ENCODE data around the gene SLCO4A1.

The SLCO4A1 gene

DNA sequence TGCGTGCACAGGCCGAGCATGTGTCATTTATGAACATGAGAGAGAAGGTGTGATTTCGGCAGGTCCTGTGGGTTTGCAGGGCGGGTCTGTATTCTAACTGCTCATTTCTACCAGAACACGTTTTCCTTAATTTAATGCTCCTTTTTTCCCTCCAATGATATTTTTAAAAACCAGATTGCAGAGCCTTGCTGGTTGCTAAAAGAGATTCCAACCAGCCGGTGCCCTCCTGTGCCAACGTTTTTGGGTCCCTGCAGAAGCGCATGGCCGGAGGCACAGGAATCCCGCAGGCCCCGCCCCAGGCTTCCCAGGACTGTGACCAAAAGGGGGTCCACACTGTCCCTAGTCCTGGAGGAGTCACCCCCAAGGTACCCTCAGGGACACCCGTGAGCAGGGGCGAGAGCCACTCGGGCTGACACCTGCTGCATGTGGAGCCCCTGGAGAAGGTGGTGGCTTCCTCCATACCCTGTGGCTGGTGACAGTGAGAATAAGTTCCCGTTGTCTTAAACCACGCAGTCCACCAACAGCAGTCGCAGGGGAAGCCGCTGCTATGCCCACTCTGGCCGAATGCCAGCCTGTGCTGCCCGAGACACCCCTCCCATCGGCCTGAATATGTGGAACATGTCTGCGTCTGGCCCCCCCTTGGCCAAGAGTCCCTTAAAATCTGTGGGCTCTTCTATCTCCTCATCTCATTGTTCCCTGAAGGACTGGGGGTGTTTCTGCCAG lies 50.7 kb downstream of the SLCO4A1 start:
- H3K27ac Mint-ChIP-seq = no peak overlapping the region
- H3K9me3 Mint-ChIP-seq = no peaks in the 10 kb centered on the region
- H3K36me3 Mint-ChIP-seq (ENCODE audit: low read depth) = no peaks in the 10 kb centered on the region
- H3K4me3 Mint-ChIP-seq = no peak overlapping the region
- H3K27me3 Mint-ChIP-seq (ENCODE audit: low read depth) = peaks cover 16% of the 10 kb centered on the region
- peaks cover 2% of the 10 kb centered on the region for H3K4me1 Mint-ChIP-seq (ENCODE audit: low read depth)

DNA sequence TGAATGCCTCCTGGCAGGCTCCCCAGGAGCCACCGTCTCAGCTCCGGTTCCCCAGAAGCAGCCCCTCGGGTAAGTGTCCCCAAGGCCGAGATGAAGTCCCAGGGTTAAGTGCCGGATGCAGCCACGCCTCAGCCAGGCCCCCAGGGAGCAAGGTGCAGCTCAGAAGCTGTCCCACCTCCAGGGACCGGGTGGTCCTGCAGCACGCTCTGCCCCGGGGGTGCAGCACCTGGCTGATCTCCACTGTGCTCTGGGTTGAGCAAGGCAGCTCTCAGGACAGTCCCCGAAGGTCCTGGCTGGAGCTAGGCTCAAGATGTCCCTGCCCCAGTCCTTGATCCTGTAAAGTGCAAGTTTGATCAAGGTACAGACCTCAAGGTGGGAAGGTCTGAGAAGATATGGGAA lies 51.2 kb downstream of the SLCO4A1 start:
- H3K36me3 Mint-ChIP-seq (ENCODE audit: low read depth) = no peaks in the 10 kb centered on the region
- no peak overlapping the region for H3K4me3 Mint-ChIP-seq
- H3K9me3 Mint-ChIP-seq = no peaks in the 10 kb centered on the region
- H3K27ac Mint-ChIP-seq = no peak overlapping the region
- H3K4me1 Mint-ChIP-seq (ENCODE audit: low read depth) = peaks cover 2% of the 10 kb centered on the region
- H3K27me3 Mint-ChIP-seq (ENCODE audit: low read depth) = peaks cover 16% of the 10 kb centered on the region

DNA sequence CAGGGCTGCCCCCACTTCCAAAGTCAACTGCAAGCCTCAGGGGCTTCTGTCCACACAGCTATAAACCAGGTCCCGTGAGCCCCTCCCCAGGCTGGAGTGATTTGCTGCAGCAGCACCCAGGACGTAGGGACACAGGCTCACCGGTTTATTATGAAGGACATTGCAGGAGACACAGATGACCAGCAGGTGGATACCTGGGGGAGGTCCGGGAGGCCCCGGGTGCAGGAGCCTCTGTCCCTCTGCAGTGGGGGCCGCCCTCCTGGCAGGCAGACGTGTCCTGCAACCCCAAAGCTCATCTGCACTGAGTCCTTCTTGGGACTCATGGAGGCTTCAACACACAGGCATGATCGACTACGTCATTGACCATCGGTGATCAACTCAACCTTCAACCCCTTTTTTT lies 51.8 kb downstream of the SLCO4A1 start:
- H3K36me3 Mint-ChIP-seq (ENCODE audit: low read depth) = no peaks in the 10 kb centered on the region
- H3K9me3 Mint-ChIP-seq = no peaks in the 10 kb centered on the region

DNA sequence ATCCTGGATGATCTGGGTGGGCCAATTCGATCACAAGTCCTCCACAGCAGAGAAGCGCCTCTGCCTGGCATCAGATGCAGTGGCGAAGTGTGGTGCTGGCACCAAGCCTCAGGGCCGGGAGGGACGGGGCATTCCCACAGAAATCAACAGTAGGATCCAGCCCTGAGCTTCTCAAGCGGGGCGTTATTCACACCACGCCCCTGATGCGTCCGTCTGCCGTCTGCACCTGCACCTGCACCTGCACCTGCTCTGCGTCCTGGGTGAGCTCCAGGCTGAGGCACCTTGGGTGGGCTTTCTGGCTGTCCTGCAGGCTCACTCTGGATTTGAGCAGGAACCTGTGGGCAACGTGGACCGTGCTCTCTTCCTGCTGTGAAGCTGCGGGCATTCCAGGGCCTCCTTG lies 52.6 kb downstream of the SLCO4A1 start:
- no peak overlapping the region for H3K4me3 Mint-ChIP-seq
- no peak overlapping the region for H3K27ac Mint-ChIP-seq
- no peaks in the 10 kb centered on the region for H3K9me3 Mint-ChIP-seq
- H3K4me1 Mint-ChIP-seq (ENCODE audit: low read depth) = peaks cover 2% of the 10 kb centered on the region
- H3K27me3 Mint-ChIP-seq (ENCODE audit: low read depth) = peaks cover 16% of the 10 kb centered on the region
- H3K36me3 Mint-ChIP-seq (ENCODE audit: low read depth) = no peaks in the 10 kb centered on the region

More for the DNA sequence above, 51.8 kb downstream of the SLCO4A1 start:
- H3K4me1 Mint-ChIP-seq (ENCODE audit: low read depth) = peaks cover 2% of the 10 kb centered on the region
- H3K4me3 Mint-ChIP-seq = no peak overlapping the region
- H3K27me3 Mint-ChIP-seq (ENCODE audit: low read depth) = peaks cover 16% of the 10 kb centered on the region
- H3K27ac Mint-ChIP-seq = no peak overlapping the region

DNA sequence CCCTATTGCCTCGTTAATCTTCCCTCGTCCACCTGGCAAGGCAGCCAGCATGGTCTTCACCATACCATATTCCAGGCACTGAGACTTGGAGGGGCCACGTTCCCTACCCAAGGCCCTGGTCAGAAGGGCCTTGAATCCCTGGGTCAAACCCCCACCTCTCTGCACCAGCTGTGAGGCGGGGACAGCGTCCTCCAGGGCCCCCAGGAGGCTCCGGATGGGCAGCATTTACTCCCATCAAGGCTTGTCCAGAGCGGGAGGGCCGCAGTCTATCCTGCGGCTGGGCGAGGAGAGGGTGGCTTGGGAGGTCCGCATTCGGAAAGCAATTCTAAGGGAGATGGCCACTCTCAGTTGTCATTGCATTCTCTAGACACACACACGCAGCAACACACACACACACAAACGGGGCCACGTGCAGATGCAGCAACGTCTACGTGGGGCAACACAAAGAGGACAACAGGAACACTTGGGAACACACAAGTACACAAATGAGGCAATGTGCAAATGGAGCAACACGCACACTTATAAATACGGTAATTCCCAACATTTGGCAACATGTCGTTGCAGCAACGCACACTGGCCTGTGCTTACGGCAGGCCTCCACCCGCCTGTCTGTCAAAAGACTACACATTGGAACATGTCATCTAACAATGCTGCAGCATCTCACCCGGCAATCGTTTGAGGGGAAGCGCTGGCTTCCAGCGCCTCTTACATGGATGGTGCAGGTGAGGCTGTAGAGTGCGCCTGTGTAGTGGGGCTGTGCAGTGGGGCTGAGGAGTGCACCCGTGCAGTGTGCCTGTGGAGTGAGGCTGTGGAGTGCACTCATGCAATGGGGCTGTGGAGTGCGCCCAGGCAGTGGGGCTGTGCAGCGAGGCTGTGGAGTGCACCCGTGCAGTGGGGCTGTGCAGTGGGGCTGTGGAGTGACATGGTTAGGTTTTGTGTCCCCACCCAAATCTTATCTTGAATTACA lies 53.4 kb downstream of the SLCO4A1 start:
- Mint-ChIP-seq H3K9me3 (no peaks in the 10 kb centered on the region), H3K27ac (no peak overlapping the region)

DNA sequence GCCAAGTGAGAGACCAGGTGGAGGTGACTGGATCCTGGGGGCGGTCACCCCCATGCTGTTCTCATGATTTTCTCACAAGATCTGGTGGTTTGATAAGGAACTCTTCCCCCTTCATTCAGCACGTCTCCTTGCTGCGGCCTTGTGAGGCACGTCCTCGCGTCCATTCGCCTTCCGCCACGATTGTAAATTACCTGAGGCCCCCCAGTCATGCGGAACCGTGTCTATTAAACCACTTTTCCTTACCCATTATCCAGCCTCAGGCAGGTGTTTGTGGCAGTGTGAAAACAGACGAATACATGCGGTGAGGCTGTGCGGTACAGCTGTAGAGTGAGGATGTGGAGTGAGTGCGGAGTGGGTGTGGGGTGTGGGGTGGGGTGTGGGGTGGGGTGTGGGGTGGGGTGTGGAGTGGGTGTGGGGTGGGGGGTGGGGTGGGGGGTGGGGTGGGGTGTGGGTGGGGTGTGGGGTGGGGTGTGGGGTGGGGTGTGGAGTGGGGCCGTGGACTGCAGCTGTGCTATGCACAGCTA lies 54.2 kb downstream of the SLCO4A1 start:
- Mint-ChIP-seq H3K4me1 (ENCODE audit: low read depth) (peaks cover 2% of the 10 kb centered on the region), H3K27ac (no peak overlapping the region), H3K9me3 (no peaks in the 10 kb centered on the region), H3K27me3 (ENCODE audit: low read depth) (peaks cover 19% of the 10 kb centered on the region), H3K4me3 (no peak overlapping the region), H3K36me3 (ENCODE audit: low read depth) (no peaks in the 10 kb centered on the region)

More for the DNA sequence above, 53.4 kb downstream of the SLCO4A1 start:
- Mint-ChIP-seq H3K4me1 (ENCODE audit: low read depth) (peaks cover 2% of the 10 kb centered on the region), H3K27me3 (ENCODE audit: low read depth) (peaks cover 16% of the 10 kb centered on the region), H3K4me3 (no peak overlapping the region), H3K36me3 (ENCODE audit: low read depth) (no peaks in the 10 kb centered on the region)

DNA sequence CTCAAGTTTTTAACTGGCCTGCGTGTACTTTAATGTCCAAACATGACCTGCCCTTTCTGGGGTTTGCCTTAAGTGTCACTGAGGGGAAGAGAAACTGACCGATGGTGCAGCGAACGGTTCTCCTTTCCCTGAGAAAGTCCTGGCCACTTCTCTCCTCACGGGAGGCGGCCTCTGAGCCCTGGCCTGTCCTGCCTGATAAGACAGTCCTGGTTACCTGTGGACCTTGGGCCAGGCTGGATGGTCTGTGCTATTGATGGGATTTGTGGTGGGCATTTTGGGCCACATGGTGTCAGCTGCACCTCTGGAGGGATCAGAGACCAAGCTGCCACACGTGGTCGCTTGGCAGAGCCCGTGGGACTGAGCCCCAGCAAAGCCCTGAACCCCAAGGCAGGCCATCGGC lies 54.7 kb downstream of the SLCO4A1 start:
- H3K4me3 Mint-ChIP-seq = no peak overlapping the region
- H3K27ac Mint-ChIP-seq = no peak overlapping the region
- H3K9me3 Mint-ChIP-seq = no peaks in the 10 kb centered on the region
- peaks cover 2% of the 10 kb centered on the region for H3K4me1 Mint-ChIP-seq (ENCODE audit: low read depth)
- H3K36me3 Mint-ChIP-seq (ENCODE audit: low read depth) = no peaks in the 10 kb centered on the region
- peaks cover 20% of the 10 kb centered on the region for H3K27me3 Mint-ChIP-seq (ENCODE audit: low read depth)

DNA sequence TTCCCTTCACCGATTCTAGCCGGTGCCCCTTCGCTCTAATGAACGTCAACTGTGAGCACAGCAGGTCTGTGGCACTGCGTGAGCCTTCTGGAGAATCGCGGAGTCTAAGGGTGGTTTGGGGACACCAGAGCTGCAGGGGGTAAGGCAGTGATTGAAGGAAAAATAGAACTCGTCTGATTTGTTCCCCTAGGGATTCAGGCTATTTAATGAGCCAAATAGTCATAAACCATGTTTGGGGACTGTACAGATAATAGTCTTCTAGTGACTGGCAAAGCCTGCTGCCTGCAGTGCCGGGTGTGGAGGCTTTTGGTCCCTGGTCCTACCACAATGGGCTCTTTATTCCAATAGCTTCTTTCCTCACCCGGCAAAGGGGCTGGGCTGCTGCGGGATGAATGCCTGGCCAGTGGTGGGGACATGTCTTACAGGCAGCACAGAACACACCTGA lies 55.2 kb downstream of the SLCO4A1 start:
- Mint-ChIP-seq H3K27ac (no peak overlapping the region), H3K4me3 (no peak overlapping the region), H3K9me3 (no peaks in the 10 kb centered on the region), H3K36me3 (ENCODE audit: low read depth) (no peaks in the 10 kb centered on the region), H3K4me1 (ENCODE audit: low read depth) (peaks cover 2% of the 10 kb centered on the region), H3K27me3 (ENCODE audit: low read depth) (peaks cover 22% of the 10 kb centered on the region)

DNA sequence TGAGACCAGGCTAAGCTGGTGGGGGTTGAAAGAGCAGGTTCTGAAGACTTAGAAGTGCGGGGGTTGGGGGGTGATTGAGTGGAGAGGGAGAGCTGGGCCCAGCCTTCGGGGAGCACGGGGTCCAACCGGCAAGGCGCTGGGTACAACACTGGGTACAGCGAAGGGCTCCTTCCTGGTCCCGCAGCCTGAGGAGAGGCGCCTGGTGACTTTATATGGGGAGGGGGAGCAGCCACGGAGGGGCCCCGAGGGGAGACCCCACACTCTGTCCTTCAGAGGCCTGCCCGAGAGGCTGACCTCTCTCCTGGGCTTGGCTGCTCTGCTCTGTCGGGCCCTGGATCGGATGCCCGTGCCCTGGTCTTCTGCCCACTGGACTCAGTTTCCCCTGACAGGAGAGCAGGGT lies 55.9 kb downstream of the SLCO4A1 start:
- no peak overlapping the region for H3K27ac Mint-ChIP-seq
- H3K27me3 Mint-ChIP-seq (ENCODE audit: low read depth) = peaks cover 23% of the 10 kb centered on the region
- no peaks in the 10 kb centered on the region for H3K9me3 Mint-ChIP-seq

DNA sequence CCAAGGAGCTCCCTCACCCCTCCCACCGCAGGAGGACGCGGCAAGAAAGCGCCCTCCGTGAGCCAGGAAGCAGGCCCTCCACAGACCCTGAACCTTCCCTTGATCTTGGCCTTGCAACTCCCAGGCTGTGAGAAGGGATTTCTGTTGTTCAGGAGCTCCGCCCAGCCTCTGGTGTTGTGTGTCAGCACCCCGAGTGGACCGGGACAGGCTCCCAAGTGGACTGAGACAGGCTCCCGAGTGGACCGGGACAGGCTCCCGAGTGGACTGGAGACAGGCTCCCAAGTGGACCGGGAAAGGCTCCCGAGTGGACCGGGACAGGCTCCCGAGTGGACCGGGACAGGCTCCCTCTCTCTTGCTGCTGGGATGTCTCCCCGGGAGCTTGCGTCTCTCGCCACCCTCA lies 57.0 kb downstream of the SLCO4A1 start:
- Mint-ChIP-seq H3K27me3 (ENCODE audit: low read depth) (peaks cover 21% of the 10 kb centered on the region), H3K4me1 (ENCODE audit: low read depth) (peaks cover 2% of the 10 kb centered on the region), H3K4me3 (no peak overlapping the region), H3K36me3 (ENCODE audit: low read depth) (no peaks in the 10 kb centered on the region), H3K9me3 (no peaks in the 10 kb centered on the region), H3K27ac (no peak overlapping the region)

More for the DNA sequence above, 55.9 kb downstream of the SLCO4A1 start:
- H3K36me3 Mint-ChIP-seq (ENCODE audit: low read depth) = no peaks in the 10 kb centered on the region
- no peak overlapping the region for H3K4me3 Mint-ChIP-seq
- H3K4me1 Mint-ChIP-seq (ENCODE audit: low read depth) = peaks cover 2% of the 10 kb centered on the region

DNA sequence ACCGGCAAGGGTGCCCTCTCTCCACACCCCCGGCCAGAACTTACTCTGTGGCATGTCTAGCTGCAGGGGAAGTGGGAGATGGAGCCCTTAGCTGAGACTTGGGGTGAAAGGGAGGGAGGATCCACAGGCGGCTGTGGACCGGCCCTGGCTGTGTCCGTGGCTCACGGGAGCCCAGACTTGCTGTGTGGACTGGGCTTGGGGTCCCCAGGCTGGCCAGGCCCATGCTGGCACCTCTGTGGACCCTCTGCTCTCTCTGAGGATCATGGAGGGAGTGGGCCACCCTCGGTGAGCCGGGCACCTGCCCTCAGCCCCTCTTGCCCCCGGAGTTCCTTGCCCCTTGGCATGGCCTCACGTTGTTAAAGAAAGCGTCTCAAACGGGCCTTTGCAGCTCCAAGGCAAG lies 57.4 kb downstream of the SLCO4A1 start:
- H3K36me3 Mint-ChIP-seq (ENCODE audit: low read depth) = no peaks in the 10 kb centered on the region
- H3K9me3 Mint-ChIP-seq = no peaks in the 10 kb centered on the region
- H3K27me3 Mint-ChIP-seq (ENCODE audit: low read depth) = peaks cover 21% of the 10 kb centered on the region
- no peak overlapping the region for H3K4me3 Mint-ChIP-seq
- peaks cover 2% of the 10 kb centered on the region for H3K4me1 Mint-ChIP-seq (ENCODE audit: low read depth)
- no peak overlapping the region for H3K27ac Mint-ChIP-seq

DNA sequence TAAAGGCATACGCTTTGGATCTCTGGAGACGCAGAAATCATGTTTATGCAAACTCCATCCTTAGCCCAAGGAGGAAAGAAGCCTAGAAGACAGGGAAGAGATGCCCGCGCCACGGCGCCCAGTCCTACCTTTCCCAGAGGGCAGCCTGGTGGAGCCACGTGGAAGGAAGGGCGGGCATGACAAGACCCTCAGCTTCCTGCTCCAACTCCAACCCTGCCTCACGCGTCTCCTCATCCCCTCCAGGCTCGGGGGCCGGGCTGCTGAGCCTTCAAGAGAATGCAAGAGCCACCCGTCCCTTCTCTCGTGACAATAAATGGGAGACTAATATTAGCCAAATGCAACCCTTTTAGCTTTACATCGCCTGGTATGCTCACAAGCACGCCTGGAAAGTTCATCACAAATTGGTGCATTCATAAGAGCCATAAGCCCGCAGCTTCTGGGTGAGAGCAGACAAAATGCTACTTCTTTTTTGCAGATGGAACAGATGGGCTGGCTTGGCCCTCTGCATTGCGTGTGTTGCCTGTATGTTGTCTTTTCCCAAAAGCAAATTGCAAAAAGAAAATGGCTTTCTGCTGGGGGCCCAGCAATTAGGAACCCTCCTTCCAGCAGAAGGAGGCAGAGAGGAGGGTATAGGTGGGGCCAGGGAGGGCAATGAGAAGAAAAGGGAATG lies 58.1 kb downstream of the SLCO4A1 start:
- Mint-ChIP-seq H3K36me3 (ENCODE audit: low read depth) (no peaks in the 10 kb centered on the region), H3K9me3 (no peaks in the 10 kb centered on the region), H3K27me3 (ENCODE audit: low read depth) (peaks cover 19% of the 10 kb centered on the region), H3K27ac (no peak overlapping the region), H3K4me1 (ENCODE audit: low read depth) (peaks cover 2% of the 10 kb centered on the region), H3K4me3 (no peak overlapping the region)

DNA sequence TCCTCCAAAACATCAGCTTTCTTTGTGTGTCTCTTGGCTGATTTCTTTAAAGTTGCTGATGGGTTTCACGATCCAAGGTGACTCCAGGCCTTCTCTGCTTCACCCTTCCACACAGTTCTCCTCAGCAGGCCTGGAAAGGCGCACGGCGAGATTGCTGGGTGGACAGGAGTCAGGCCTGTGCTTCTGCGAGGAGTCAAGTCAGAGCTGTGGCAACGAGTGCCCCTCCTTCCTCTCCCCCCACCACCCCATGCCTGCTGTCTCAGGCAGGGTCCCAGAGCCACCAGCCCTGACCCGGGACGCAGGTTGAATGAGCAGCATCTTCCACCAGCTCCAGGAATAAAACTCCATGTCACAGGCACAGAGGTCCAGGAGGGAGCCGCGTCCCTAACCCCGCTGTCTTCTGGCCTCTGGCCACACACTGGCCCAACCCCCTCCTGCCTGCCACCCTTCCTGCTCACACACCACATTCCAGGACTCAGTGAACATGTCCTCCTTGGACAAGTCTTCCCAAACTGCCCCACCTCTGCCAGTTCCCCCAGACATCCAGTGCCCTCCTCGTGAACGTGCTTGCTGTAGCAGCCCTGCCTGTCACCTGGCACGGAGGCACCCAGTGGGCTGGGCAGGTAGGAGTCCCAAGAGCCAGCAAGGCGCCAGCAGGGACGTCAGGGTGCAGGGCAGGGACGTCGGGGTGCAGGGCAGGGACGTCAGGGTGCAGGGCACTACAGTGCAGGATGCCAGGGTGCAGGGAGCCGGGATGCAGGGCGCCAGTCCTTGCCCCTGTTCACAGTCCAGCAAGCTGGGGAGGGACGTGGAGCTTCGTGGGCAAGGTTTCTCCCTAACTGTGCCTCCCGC lies 59.1 kb downstream of the SLCO4A1 start:
- H3K27me3 Mint-ChIP-seq (ENCODE audit: low read depth) = peaks cover 14% of the 10 kb centered on the region
- H3K9me3 Mint-ChIP-seq = no peaks in the 10 kb centered on the region
- H3K36me3 Mint-ChIP-seq (ENCODE audit: low read depth) = no peaks in the 10 kb centered on the region
- no peak overlapping the region for H3K27ac Mint-ChIP-seq
- peaks cover 1% of the 10 kb centered on the region for H3K4me1 Mint-ChIP-seq (ENCODE audit: low read depth)
- H3K4me3 Mint-ChIP-seq = no peak overlapping the region

DNA sequence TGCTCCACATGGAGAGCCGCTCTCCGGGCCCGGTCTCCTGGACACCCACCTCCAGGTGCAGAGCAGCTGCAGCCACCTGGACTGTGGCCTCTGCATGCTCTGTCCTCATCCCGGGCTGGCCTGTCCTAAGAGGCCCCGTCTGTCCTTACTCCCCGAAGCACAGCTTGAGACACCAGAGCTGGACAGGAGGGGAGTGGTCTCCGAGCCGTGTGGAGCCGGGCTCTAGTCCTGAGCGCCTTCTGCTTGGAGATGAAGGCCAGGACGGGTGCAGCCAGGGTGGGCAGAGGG lies 59.7 kb downstream of the SLCO4A1 start:
- no peak overlapping the region for H3K4me3 Mint-ChIP-seq
- H3K36me3 Mint-ChIP-seq (ENCODE audit: low read depth) = no peaks in the 10 kb centered on the region
- peaks cover 17% of the 10 kb centered on the region for H3K27me3 Mint-ChIP-seq (ENCODE audit: low read depth)
- no peak overlapping the region for H3K27ac Mint-ChIP-seq
- H3K9me3 Mint-ChIP-seq = no peaks in the 10 kb centered on the region
- no peaks in the 10 kb centered on the region for H3K4me1 Mint-ChIP-seq (ENCODE audit: low read depth)
